Esophagus mucosa (tissue), 1 donor: ENCODE measurements around the gene SDCBP2. TPM values are rescaled to one million over a fixed set of nuclear protein-coding genes. Genes with fewer than 3 reads are reported as not detected.

Experiments used
- ATAC-seq: fragments of 200-7000 bp; cut with Tn5 transposase; one replicate; pipeline ENCODE4 v1.9.1; 2020
- total RNA-seq: library from RNA; stranded (reverse); gene quantifications from one replicate; pipeline ENCODE4 v1.2.4, GENCODE V29; 2023
- donor health status: DM: yes; HTN: yes; CAD: no.

The SDCBP2 gene
- total RNA-seq, 1 donor from 2014 or later = 107 TPM

DNA sequence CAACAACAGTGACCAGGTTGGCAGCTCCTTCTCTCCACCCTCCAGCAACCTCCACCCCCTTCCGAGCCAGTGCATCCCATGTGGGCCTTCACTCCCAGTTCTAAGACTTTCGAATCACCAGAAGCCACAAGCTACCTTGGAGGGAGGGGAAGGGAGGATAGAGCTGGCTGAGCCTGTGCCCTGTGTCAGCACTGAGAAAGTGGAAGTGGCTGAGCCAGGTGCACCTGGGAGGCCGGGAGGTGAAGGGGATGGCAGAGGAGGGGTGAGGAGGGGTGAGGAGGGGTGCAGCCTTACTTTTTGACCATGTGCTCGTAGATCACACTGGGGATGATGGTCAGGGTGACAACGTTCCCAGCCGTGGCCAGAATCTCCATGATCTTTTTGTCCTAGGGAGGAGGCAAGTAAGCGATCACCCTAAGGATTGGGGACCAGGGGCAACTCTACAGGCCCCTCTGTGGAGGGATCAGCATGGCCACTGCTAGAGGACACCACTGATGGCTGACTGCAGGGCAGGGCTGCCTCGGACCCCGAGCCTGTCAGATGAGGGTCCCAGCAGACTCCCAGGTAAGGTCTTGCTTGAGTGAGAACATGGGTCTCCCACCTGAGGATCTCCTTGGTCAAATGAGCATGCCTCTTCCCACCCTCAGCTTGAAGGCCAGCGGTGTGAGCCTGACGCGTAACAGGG is 18.3 kb downstream of the SDCBP2 start:
- no peak for ATAC-seq

DNA sequence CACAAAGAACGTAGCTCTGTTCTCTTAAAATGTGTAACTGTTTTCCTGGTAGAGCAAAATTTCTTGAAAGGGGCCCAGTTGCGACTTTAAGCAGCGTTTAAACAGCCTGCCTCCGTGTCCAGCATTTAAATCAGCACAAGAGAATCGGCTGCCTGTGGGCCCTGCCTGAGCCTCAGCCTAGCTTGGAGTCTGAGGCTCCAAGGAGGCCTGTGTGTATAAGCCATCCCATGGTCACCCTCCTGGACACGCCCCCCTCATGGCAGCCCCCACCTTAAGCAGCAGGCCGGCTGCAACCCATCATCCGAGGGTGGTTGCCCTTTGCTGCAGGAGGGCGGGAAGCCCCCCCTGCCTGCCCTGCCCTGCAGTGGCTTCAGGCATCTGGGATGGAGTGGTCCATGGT is 18.9 kb downstream of the SDCBP2 start:
- ATAC-seq = no peak

DNA sequence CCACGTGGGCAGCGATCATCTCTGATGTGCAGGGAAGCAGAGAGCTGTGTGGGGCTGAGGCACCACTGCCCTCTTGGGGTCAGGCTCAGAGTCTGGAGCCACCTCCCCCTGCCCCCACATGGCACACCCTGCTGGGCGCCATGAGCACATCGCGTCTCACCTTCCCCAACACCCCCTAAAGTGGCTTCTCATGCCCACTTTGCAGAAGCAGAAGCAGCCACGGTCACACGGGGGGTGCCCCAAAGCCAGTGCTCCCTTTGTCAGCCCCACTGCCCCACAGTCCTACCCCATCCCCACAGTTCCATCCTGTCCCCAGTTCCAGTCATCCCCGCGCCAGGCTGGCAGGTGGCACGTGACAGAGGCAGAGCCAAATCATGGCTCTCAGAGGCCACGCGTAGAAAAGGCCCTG is 19.5 kb downstream of the SDCBP2 start:
- ATAC-seq = no peak

DNA sequence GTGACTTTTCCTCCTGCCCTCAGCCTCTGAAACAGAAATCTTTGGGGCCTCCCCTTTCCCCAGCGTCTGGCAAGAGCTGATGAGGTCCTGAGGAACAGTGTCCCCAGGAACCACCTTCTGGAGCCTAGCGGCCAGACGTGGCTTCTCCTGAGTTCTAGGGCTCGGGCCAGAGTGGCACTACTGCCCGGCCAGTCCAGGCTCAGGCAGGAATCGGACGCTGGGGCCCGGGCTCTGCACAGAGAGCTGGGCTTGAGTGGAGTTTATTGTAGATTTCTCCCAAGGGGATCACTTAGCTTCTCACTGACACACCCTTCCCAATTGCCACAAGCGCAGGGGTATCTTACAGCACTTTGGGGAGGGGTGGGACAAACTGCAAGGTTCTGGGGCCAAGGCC is 20.2 kb downstream of the SDCBP2 start:
- no peak for ATAC-seq

DNA sequence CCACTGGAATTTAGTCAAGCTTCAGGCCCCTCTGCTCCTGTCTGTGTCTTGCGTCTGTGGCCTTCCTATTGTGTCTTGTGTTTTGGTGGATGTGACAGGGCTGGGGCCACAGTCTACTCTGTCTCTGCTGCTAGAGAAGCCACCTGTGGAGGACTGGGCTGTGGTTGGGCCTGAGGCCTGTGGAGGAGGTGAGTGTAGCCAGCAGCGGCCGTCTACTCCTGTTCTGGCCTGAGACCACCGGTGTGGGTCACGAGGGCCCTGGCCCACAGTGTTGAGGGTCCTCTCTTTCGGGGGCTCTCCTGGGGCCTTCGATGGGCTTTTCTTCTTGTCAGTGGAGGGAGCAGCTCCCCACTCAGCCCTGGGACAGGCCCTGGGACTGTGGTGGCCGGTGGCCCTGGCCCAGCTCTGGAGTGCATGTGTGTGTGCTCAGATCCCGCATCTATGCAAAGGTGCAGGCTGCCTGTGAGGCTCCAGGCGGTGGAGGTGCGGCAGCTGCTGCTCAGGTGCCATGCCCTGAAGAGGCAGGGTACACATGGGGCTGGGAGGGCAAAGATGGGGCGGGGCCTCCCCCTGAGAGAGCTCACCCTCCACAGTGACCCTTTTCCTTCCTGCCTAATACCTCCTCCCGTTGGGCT is 20.8 kb downstream of the SDCBP2 start:
- ATAC-seq = peak; percentile 1

DNA sequence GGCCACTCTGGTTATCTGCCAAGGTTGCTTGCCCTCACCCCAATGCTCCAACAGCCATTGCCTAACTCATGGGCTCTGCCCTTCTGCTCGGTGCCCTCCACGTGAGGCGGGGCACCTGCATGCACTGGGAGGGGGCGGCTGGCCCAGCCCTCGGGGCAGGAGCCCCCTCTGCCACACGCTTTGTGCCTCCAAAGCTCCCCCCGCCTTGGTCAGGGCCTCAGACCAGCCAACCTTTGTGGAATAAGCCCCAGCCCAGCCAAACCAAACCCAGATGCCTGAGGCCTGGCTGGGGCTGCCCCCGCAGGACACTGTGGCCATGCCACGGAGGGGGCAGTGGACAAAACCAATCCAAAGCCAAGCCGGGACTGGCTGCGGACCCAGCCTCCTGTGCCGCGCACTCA is 21.4 kb downstream of the SDCBP2 start:
- no peak for ATAC-seq

DNA sequence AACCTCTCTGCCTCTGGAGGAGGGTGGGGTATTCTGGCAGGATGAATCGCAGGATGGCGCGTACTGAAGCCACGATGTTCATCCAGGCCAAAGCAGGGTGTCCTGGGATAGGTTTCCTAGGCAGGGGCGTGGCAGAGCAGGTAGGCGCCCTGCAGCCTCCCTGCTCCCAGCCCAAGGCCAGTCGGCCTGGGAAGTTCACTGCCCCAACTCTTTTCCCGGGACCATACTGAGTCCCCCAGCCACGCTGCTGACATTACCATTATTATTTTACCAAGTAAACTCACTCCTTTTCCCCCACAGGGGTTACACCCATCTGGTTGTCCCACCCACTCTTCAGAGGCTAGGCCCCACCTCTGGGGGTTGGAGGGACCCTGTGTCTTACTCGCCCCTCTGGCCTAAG is 21.8 kb downstream of the SDCBP2 start:
- ATAC-seq = no peak

DNA sequence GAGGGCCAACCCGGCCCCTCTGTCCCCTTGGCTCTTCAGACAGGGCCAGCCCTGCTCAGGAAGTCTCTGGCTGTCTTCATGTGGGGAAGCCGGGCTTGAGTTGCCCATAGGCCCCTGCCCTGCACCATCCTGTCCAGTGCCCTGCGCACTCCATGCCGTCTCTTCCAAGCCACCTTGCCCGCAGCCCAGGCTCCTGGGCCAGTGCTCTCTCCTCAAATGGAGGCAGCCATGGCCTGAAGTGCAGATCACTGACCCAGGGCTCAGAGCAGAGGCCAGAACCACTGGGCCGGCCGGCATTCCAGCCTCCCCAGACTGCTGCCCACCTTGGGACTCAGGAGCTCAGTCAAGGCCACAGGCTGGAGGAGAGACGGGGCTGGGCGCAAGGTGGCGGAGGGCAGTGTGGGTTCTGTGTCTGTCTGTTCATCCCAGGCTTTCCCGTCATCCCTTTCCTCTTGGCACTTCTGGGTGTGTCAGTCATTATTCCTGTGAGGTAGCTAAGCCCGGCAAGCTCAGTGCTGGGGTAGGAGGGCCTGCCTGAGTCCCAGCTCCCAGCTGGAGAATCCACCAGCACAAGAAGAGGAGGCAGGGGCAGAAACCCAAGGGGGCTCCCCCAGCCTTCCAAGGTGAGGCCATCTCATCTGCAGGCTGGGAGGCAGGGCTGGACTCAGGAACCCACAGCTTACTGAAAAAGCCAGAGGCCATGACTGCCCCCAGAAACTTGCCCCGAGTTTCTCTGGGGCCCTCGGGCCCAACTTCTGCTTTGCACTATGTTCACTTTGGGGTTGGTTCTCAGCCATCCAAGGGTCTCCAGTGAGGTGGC is 22.4 kb downstream of the SDCBP2 start:
- peak; percentile 9 for ATAC-seq

DNA sequence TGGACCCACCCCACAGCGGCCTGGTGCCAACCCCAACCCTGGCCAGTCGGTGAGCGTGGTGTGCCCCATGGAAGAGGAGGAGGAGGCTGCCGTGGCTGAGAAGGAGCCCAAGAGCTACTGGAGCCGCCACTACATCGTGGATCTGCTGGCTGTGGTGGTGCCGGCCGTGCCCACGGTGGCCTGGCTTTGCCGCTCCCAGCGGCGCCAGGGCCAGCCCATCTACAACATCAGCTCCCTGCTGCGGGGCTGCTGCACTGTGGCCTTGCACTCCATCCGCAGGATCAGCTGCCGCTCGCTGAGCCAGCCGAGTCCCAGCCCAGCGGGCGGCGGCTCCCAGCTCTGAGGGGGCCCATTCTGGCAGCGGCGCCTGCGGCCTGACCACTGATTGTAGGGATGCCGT is 23.2 kb downstream of the SDCBP2 start:
- ATAC-seq = no peak

DNA sequence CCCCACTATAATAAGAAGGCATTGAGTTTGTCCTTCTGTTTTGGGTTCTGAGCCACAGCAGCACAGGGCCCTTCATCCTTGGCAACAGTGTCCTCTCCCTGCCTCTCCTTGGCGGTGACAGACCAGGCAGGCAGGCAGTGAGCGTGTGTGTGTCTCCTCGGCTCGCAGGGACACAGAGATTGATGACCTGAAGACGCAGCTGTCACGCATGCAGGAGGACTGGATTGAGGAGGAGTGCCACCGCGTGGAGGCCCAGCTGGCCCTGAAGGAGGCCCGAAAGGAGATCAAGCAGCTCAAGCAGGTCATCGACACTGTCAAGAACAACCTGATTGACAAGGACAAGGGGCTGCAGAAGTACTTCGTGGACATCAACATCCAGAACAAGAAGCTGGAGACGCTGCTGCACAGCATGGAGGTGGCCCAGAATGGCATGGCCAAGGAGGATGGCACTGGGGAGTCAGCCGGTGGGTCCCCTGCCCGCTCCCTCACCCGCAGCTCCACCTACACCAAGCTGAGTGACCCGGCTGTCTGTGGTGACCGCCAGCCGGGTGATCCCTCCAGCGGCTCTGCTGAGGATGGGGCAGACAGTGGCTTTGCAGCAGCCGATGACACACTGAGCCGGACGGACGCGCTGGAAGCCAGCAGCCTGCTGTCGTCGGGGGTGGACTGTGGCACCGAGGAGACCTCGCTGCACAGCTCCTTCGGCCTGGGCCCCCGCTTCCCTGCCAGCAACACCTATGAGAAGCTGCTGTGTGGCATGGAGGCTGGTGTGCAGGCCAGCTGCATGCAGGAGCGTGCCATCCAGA is 24.0 kb downstream of the SDCBP2 start:
- no peak for ATAC-seq

DNA sequence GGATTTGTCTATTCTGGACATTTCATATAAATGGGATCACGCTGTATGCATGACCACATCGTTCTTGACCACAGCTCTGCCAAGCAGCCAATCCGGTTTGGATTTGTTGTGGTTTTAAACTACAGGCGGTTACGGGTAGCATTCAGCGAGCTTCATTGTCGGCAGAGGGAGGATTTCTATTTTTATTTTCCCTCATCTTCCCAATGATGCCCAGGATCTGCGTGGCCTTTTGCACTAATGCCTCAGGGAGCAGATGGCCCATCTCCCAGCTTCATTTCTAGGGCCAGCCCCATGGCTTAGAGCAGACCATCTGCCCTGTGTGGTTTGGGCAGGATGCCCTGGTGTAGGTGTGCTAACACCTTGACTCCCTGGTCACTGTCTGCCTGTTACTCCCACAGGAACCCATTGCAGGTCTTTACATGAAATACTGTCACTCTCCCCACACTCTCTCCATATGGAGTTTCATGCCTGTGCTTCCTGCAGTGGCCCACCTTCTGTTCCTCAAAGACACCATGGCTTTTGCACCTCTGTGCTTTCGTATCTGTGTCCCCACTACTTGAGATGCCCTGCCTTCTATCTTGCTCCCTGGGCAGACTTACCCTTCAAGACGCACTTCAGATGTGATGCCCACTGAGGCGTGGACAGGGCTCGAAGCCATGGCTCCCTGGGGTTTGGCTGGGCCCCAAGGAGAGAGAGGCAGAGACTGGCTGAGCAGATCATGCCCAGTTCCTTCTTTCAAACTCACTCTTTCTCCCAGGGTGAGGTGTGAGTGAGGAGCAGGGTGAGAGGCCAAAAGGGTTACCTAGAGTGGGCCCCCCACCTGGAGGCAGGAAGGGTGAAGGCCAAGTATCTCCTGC is 26.0 kb downstream of the SDCBP2 start:
- ATAC-seq = peak; percentile 3

DNA sequence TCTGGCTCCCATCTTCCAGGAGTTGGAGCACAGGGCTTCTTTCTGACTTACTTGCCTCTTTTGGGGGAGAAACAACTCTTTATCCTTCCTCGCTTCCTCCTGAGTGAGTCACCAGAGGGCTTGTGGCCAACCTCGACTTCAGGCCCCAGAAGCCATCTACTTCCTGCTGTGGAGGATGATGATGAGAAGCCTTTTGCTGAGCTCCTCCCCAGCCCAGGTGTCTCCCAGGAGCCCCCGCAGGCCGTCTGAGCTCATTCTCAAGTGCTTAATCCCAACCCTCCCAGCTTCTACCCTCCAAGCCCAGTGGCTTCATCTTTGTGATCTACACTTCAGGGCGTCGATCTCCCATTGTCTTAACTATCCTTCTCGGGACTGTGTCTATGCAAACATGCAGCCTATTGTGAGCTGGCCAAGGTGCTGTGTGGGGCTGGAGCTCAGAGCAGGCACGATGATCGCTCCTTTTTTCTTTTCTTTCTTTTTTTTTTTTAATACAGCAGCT is 27.9 kb downstream of the SDCBP2 start:
- peak; percentile 24 for ATAC-seq

DNA sequence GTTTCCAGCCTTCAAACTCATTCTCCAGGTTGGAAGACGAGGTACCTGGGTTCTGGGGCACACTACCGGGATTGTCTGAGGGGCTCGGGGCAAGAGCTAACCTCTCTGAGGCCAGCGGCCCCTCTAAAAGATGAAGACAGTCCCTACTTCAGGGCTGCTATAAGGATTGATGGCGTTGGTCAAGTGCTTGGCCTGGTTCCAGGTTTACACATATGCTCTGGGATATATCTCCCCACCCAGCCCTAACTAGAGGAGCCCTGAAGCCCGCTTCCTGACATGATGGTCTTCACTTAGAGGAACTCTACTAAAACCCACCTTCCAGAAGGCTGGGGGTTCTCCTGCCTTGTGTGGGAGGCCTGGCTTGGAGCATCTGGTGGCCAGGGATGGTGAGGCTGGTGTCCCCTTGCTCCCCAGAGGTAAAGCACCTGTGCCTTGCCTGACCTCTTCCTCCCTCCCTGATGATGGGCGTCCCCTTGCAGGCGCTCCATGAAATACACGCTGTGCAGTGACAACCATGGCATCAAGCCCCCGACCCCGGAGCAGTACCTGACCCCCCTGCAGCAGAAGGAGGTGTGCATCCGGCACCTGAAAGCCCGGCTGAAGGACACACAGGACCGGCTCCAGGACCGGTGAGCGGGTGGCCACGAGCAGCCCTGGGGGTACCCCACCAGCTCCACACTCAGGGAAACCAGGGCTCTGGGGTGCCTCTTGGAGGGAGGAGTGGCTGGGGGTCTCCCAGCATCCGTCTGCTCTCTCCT is 28.7 kb downstream of the SDCBP2 start:
- no peak for ATAC-seq

DNA sequence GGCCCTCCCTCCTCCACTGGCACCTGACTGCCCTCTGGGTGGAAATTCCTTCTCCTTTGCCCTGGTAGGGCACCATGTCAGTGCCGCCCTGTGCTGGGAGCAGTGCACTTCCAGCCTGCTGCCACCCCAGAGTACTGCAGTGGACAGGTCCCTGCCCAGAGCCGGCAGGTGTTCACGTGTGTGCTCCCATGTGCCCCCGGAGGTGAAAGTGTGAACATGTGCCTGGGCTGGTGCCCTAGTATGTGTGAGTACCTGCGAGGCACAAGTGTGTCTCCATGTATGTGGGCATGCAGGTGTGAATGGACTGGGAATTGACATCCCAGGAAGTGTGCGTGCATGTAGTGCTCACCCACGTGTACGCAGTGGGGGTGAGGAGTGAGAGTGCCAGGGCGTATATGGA is 29.4 kb downstream of the SDCBP2 start:
- ATAC-seq = peak; percentile 24

DNA sequence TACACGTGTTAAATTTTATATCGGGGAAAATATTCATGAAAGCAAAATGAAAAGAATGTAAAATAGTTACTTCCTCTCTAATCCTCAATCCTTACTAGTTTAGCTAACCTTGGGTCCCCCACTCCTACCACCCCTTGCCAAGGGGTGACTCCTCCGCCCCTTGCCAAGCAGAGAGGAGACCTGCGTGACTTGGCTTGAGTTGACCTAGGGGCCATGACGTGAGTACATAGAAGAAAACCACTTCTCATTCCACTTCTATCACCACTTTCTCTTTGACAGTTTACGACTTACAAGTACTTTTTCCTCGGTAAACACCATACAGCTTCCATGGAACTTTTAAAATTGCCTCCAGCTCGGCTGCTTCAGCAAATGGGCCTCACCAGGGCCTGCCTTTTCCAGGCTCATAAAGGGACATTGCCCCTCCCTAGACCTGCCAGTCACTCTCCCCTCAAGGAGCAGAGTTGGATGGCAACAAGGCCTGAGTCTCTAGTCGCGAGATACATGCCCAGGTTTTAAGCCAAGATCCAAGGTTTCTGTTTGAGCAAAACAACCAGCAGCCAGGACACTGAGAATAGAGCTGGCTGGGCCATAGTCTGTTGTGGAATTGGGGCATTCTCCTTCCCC is 29.9 kb downstream of the SDCBP2 start:
- no peak for ATAC-seq

DNA sequence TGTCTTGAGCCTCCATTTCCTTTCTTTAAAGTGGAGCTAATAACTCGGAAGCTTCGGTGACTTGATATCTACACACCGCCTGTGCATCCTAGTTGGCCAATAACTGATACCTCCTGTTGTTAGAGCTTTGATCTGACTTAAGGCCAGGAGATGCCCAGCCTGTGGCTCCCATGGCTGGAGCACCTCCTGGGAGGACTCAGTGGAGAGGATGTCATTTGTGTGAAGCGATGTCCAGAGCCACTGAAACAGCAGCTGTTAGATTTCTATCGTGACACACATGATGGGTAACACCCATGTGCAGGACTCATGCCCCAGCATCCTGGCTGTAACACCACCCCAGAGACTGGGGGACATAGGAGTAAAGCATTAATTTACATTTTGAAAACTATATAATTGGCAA is 30.8 kb downstream of the SDCBP2 start:
- ATAC-seq = no peak

DNA sequence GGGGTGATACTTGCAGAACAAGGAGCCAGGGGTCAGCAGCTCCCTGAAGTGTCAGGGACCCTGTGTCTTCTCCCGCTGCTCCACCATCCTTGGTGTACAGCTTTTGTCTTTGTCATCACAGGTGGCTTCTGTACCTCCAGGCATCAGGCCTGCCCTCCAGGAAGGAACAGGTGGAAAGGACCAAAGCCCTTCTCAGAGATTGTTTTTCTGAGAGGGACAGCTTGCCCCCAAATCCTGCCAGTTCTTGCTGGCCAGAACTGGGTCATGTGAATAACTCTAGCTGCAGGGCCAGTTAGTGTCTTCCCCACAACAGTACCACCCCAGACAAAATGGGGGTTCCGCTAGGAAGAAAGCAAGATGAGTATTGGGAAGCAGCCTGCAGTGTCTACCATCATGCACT is 31.5 kb downstream of the SDCBP2 start:
- ATAC-seq = no peak

DNA sequence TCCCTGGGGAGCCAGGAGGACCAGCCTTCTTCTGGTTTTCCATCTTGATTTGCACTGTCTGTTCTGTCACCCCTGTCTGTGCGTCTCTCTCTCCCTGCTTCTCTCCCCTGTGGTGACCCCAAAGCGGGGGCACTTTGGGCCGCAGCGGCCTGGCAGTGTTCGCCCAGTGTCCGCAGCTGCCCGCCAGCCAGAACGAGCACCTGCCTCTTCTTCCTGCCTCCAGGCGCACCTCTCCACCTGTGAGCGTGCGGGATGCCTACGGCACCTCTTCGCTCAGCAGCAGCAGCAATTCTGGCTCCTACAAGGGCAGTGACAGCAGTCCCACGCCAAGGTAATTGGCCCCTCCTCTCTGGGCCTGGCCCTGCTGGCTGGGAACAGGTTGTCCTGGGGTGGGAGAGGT is 32.0 kb downstream of the SDCBP2 start:
- ATAC-seq = no peak

DNA sequence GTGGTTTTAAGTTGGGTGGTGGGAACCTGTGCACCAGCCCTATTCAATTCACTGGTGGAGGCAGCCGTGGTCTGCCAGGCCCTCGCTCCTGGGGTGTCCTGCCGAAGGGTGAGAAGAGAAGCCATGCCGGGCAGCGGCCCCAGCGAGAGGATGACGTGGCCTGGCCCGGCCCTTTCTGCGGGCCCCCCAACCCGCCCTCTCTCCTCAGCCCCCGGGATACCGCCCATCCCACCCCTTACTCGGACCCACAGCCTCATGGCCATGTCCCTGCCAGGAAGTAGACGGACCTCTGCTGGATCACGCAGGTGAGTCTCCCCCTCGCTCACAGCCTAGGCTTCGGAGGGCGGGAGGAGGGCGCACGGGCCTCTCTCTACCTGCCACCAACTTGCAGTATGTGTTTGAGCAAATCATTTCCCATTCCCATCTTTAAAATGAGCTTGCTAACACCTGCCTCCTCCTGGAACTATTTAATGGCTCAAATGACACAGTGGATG is 32.8 kb downstream of the SDCBP2 start:
- ATAC-seq = no peak

DNA sequence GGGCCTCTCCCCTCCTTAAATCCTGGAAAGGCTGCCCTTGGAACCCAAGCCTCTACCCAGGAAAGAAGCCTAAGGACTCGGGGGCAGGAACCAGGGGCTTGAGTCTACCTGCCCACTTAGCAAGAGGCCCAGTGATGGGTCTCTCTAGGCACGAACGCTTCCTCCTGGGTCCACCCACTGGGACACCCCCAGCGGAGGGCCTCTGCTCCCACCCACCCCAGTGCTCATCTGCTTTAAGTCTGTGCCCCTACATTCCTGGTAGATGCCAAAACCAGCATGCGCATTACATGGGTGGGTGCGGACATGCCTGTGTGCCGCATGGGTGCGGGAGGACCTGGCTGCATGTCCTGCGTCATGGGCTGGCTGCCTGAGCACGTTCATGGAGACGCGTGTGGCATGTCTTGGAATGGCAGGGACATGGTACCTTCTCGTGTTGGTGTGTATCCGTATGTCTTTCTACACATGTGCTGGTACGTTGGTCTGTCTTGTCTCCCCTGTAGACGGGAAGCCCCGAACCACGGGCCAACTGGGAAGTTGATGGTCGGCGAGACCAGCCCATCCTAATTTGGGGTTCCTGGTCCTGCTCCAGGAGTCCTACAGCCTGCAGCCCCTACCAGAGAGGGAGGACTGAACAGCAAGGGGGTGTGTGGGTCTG is 33.5 kb downstream of the SDCBP2 start:
- no peak for ATAC-seq
